GM18867 (cell line): ENCODE measurements around the gene TNS2.
A peak's percentile ranks its signal among the peaks of the same experiment; 100 is the strongest.
"Not testable (repeated sequence)": the region's sequence is repeated elsewhere in the genome, so short reads cannot be mapped to it uniquely, and the experiment has no call there.

Experiments
- ATAC-seq: cut with Tn5 transposase; IDR thresholded peaks from one replicate; pipeline ENCODE4 v1.9.1; 2021; ENCODE audit warnings: mild to moderate bottlenecking, moderate library complexity; ENCODE audit not compliant: unreplicated experiment

TNS2 gene

DNA sequence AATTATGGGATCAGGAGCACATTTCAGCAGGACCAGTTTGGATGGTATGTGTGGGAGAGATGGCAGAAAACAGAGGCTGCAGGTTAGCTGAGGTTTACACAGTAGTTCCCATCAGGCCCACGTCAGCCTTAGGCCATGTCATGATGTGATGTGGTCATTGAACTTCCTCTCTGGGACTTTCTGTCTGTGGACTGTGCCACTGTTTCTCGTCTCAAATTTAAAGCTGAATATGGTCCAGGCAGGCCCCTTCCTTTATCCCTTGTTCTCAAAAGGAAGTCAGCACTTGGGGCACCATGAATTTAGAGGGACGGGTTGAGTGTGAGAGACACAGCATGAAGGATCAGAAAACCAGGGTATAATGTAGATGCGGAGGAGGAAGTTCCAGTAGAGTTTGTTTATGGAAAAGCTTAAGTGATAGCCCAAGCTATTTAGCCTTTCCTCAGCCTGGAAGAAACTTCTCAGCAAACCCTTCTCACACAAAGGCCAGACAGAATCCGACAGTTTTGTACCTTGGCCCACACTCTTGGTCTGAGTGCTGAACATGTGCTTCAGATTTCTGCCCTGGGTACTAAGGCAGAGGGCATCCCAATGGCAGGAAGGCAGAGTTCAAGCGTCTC is 44.0 kb downstream of the TNS2 start:
- ATAC-seq = no peak

DNA sequence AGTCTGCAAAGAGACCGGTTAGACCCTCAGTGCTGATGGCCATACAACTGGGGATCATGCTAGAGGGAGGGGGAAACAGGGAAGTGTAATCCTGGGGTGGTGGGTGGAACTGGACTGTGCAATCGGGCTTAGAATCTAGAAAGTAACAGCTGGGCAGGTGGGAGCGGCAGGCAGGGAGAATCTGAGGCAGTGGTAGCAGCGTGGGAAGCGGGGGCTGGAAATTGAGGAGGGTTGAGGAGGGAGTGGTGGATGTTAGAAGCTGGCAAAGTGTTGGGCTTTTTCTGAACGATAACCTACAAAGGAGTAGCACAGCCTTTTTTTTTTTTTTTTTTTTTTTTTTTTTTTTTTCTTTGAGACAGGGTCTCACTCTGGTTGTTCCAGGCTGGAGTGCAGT is 44.5 kb downstream of the TNS2 start:
- no peak for ATAC-seq

DNA sequence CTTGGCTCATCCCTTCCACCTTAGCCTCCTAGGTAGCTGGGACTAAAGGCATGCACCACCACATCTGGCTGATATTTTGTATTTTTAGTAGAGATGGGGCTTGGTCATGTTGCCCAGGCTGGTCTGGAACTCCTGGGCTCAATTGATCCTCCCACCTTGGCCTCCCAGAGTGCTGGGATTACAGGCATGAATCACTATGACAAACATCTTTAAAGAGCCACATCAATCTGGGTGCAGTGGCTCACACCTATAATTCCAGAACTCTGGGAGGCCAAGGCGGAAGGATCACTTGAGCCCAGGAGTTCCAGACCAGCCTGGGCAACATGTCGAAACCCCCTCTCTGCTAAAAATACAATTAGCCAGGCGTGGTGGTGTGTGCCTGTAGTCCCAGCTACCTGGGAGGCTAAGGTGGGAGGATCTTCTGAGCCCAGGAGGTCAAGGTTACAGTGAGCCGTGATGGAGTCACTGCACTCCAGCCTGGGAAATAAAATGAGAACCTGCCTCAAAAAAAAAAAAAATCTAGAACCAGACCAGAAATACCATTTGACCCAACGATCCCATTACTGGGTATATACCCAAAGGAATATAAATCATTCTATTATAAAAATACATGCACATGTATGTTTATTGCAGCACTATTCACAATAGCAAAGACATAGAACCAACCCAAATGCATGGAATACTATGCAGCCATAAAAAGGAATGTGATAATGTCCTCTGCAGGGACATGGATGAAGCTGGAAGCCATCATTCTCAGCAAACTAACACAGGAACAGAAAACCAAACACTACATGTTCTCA is 45.1 kb downstream of the TNS2 start:
- ATAC-seq = not testable (repeated sequence)

- not testable (repeated sequence) for ATAC-seq
Observed at GRCh38 chr12:53095596-53095895, 45.7 kb downstream of the TNS2 start.

DNA sequence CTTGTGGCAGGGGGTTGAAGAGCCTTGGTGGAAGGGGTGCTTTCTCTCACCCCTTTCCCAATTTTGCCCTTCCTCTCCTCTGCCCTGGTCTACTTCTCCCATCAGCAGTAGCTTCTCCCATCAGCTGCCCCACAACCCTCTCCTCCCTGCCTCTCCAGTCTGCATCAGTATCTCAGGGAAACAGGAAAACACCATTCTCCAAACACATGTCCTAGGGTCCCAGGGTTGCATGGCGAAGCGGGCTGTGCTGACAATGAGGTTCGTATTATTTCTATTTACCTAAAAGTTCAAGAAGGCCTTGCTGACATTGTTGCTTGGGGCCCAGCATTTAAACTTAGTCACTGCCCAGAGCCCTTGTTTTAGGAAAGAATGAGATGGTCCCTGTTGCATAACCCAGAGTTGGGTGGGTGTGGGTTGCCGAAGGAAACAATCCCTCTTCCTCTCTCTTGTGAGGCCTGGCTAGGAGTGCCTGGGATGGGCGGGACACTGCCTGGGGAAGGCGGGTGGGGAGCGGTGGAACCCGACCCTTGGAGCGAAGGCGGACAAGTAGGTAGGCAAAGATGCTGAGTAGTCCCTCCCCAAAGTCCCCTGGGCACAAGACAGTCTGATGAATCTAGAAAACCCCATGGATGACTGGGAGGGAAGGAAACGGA is 46.4 kb downstream of the TNS2 start:
- ATAC-seq = no peak

GRCh38 chr12:53096759-53097158 is 46.9 kb downstream of the TNS2 start:
- no peak for ATAC-seq

DNA sequence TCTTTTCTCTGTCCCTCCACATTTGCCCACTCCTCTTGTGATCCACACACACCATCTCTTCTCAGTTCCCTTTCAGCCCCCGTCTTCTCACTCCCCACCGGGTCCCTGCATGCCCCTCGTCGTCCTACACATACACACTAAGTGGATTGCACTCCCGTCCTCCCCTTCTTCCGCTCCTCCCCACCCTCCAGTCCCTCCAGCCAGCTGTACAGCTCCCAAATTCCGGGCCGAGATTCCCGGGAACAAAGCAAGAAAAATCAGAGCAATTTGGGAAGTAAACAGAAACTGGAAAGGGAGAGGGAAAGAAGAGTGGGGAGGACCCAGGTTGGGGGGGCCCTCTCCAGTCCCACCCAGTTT is 47.3 kb downstream of the TNS2 start:
- no peak for ATAC-seq

DNA sequence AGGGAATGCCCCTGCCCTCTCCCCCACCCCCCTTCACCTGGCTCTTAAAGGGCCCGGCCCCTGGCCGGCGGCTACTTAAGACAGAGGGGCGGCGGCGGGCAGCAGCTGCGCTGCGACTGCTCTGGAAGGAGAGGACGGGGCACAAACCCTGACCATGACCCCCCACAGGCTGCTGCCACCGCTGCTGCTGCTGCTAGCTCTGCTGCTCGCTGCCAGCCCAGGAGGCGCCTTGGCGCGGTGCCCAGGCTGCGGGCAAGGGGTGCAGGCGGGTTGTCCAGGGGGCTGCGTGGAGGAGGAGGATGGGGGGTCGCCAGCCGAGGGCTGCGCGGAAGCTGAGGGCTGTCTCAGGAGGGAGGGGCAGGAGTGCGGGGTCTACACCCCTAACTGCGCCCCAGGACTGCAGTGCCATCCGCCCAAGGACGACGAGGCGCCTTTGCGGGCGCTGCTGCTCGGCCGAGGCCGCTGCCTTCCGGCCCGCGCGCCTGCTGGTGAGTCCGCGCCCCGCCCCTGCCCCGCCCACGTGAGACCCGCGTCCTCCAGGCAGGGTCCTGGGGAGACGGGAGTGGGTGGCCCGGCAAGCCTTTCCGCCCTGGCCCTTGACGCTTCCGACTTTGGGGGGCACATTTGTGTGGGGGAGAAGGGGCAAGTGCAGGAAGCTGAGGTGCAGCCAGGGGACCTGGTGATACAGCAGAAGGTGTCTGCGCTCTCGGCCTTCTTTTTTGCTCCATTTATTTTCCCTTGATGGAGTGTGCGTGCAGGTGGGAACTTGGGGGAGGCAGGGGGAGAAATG is 47.9 kb downstream of the TNS2 start, which contains the start of gene IGFBP6:
Gene IGFBP6, plus strand, starts transcription at position 104 of the 790 bp plus-strand sequence. Its CDS starts 51 bp downstream, at position 155.
- peak; percentile 52 for ATAC-seq

DNA sequence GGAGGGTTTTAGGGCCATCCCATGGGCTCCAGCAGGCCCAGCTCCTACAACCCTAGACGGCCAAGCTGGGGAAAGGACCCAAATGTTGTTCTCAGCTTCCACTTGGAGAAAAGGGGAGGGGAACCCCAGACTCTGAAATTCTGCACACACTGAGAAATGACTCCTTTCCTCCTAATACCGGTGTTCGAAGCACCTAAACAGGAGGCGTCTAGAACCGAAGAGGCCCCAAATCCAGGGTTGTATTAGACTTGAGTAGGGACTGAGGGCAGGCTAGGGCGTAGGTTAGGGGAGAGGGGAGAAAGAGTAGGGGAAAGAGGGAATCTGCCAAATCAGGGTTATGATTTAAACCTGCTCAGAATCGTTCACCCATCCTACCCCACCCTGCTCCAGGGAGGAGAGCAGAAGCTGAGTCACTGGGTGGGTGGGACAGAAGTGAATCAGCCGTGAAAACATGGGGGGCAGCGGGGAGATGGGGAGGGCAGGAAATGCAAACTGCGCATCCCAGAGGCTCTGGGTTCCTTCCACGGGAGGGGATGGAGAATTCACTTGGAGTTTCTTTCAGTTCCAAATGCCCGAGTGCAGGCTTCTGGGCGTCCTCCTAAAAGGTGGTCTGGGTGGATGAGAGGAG is 48.6 kb downstream of the TNS2 start:
- ATAC-seq = no peak

- ATAC-seq = no peak
Observed at GRCh38 chr12:53099071-53099882, 49.4 kb downstream of the TNS2 start.

DNA sequence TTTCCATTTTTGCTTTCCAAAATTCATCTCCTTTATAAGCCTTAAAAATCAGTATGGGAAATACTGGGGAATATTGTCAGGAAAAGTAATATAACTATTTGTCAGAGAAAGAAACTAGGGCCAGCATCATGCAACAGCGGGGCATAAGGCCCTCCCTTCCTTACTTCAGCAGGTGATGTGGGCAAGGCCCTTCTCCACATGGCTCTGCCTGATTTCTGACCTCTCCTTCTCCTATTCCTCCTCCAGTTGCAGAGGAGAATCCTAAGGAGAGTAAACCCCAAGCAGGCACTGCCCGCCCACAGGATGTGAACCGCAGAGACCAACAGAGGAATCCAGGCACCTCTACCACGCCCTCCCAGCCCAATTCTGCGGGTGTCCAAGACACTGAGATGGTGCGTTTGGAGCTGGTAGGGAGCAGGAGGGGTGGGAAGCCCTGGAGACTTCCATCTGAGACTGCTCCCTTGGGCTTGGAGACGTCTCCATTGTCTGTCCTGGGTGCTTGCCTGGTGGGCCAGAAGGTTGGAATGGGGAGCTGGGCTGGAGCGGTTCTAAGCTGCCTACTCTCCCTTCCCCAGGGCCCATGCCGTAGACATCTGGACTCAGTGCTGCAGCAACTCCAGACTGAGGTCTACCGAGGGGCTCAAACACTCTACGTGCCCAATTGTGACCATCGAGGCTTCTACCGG is 50.7 kb downstream of the TNS2 start:
- no peak for ATAC-seq

DNA sequence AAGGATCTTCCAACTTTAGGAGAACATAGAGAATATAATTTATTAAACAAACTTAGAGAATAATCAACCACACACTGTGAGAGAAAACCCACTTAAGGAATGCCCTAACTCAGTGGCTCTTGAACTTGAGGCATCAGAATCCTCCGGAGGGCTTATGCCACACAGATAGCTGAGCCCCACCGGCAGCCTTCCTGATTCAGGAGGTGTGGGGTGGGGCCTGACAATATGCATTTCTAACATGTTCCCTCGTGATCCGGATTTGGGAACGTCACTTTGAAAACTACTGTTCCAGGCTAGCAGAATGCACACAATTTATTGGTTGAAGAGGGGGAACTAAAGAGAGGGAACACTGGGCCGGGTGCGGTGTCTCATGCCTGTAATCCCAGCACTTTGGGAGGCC is 51.4 kb downstream of the TNS2 start:
- ATAC-seq = no peak

- no peak for ATAC-seq
Observed at GRCh38 chr12:53101931-53102781, 52.3 kb downstream of the TNS2 start.

GRCh38 chr12:53102883-53103807 is 53.3 kb downstream of the TNS2 start, which contains the start of gene SOAT2:
SOAT2 (plus strand) TSS chr12:53103486; CDS start chr12:53103578, 92 bp downstream.
- peak; percentile 67 for ATAC-seq

GRCh38 chr12:53103860-53104305 is 54.0 kb downstream of the TNS2 start:
- no peak for ATAC-seq

DNA sequence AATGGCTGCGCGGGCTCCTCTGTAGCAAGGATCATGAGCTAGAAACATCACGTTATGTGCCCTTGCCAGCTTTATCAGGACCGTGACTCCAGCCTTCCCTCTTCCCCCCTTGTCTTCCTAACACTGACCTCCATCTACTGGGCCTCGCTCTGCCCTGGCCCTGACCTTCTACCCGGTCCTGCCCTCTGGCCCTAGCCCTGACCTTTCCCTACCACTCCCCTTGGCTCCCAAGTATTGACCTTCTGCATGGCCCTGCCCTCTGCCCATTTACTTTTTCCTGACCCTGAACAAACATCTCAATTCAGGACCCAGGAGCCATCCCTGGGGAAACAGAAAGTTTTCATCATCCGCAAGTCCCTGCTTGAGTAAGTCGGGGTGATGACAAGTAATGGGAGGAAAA is 55.4 kb downstream of the TNS2 start:
- no peak for ATAC-seq

DNA sequence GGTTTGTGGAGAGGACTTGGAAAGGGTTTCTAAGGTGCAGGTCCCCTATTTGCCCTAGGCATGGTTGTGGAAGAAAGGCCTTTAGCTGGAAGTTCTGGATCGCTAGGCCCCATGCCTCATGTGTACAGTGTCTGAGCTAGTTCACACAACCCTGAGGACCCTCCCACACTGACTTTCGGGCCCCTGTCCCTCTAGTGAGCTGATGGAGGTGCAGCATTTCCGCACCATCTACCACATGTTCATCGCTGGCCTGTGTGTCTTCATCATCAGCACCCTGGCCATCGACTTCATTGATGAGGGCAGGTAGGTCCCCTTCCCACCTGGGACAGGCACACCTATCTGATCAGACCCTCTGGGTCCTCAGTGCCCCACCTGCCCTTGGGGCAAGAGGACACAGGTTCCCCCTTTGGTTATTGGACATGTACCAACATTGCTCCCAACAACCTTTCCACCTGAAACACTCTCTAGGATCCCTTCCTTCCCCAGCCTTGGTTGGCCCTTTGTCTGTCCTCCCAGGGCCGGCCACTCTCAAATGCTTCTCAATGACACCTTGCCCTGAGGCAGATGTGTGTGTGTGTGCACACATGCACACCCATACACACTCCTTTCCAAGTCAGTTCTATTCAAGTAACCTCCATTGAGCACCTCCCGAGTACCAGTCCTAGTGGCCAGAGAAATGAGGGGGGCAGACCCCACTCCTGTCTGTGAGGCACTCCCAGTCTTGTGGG is 56.0 kb downstream of the TNS2 start:
- ATAC-seq = no peak
